A549 (cell line): ENCODE measurements around the gene CYP27B1. TPM values are rescaled to one million over a fixed set of nuclear protein-coding genes. Genes with fewer than 3 reads are reported as not detected.

Source experiments
- ATAC-seq, 2 experiments: fragments of 200-7000 bp in 1 of 2; fragments of >200 bp in 1 of 2; cut with Nextera tagmentation in 1 of 2; cut with Tn5 transposase in 1 of 2; 3 replicates each; pipeline versions ENCODE4 v1.8.0 to v1.9.1; 2018 to 2020; ENCODE audit warnings: mild to moderate bottlenecking in 1 of 2, moderate library complexity in 1 of 2
- CTCF ChIA-PET: fragments of 300-600 bp; sonication (Branson Sonifier 250); formaldehyde crosslinking; extraction: SDS; loops from one replicate; lab custom pipeline; 2021; ENCODE audit warnings: antibody characterized with exemption, inconsistent platforms; lab: Yijun Ruan, JAX
- POLR2A ChIA-PET: fragments of 350-600 bp; formaldehyde crosslinking; extraction: SDS; loops from one replicate; lab custom pipeline; 2021; ENCODE audit warnings: antibody characterized with exemption, inconsistent platforms; lab: Yijun Ruan, JAX
- DNase-seq, 2 experiments: peaks; one replicate each; pipeline versions ENCODE4 v3.0.0 to v3.0.0-alpha.2; 2011 to 2016; ENCODE audit warnings: low read depth in 1 of 2, low spot score in 1 of 2
- FAIRE-seq: peaks from 2 replicates; lab custom pipeline; 2011; peaks lifted over from hg19 to GRCh38; lab: Jason Lieb, UNC
- H3K27ac ChIP-seq, 2 experiments: fragments of >200 bp; sonication (Bioruptor Twin); formaldehyde crosslinking; 3 replicates each; pipeline ENCODE4 v1.5.1; 2016 to 2017
- H3K4me1 ChIP-seq: fragments of >200 bp; sonication (Bioruptor Twin); formaldehyde crosslinking; 3 replicates; pipeline ENCODE4 v1.6.1; 2016
- H3K4me2 ChIP-seq: fragments of >200 bp; sonication (Bioruptor Twin); formaldehyde crosslinking; 3 replicates; pipeline ENCODE4 v1.6.1; 2016
- H3K4me3 ChIP-seq: fragments of >200 bp; sonication (Bioruptor Twin); formaldehyde crosslinking; 3 replicates; pipeline ENCODE4 v1.5.1; 2016
- H3K9me3 ChIP-seq: fragments of >200 bp; sonication (Bioruptor Twin); formaldehyde crosslinking; 3 replicates; pipeline ENCODE4 v1.6.1; 2016
- BCL3 ChIP-seq: fragments of >200 bp; sonication (Bioruptor Twin); formaldehyde crosslinking; IDR thresholded peaks from 3 replicates; pipeline ENCODE4 v1.6.1; 2016
- CBX8 ChIP-seq: fragments of 200-600 bp; sonication (generic); IDR thresholded peaks from 2 replicates; pipeline ENCODE4 v1.6.1; 2016
- CHD2 ChIP-seq: fragments of 150-350 bp; IDR thresholded peaks from 2 replicates; pipeline ENCODE4 v1.6.1; 2014; ENCODE audit warnings: low read length; ENCODE audit not compliant: partially characterized antibody
- CHD4 ChIP-seq: fragments of 200-600 bp; sonication (generic); IDR thresholded peaks from 2 replicates; pipeline ENCODE4 v1.6.1; 2016; ENCODE audit warnings: antibody characterized with exemption, mild to moderate bottlenecking, borderline replicate concordance
- ESRRA ChIP-seq: fragments of 150-350 bp; IDR thresholded peaks from 2 replicates; pipeline ENCODE4 v1.6.1; 2014; ENCODE audit warnings: mild to moderate bottlenecking, low read length, borderline replicate concordance
- HOXB5 ChIP-seq: fragments of 250-450 bp; sonication (Bioruptor Pico); IDR thresholded peaks from 2 replicates; pipeline ENCODE4 v1.5.0; 2020; ENCODE audit warnings: mild to moderate bottlenecking, moderate library complexity
- JUNB ChIP-seq: fragments of >200 bp; sonication (Bioruptor Twin); formaldehyde crosslinking; IDR thresholded peaks from 2 replicates; pipeline ENCODE4 v1.6.1; 2016
- NFE2L2 ChIP-seq: fragments of 150-350 bp; conservative IDR thresholded peaks from 2 replicates; pipeline ENCODE4 v1.6.1; 2014; ENCODE audit warnings: low read length
- RARB ChIP-seq: fragments of 250-450 bp; sonication (Bioruptor Pico); IDR thresholded peaks from 2 replicates; pipeline ENCODE4 v1.8.0; 2021; ENCODE audit warnings: mild to moderate bottlenecking, moderate library complexity
- SMC3 ChIP-seq: fragments of >200 bp; sonication (Bioruptor Twin); formaldehyde crosslinking; IDR thresholded peaks from 3 replicates; pipeline ENCODE4 v1.6.1; 2018; ENCODE audit warnings: inconsistent platforms
- ZNF302 ChIP-seq: fragments of 250-450 bp; sonication (Bioruptor Pico); IDR thresholded peaks from 2 replicates; pipeline ENCODE4 v1.9.0; 2021; ENCODE audit warnings: inconsistent platforms, mild to moderate bottlenecking, moderate library complexity
- WGBS: methylation state at CpG from one replicate; pipeline ENCODE4 v1.1.6; 2017; ENCODE audit errors: missing lambda C conversion rate; 5-methylcytosine and 5-hydroxymethylcytosine counted together
- polyA plus RNA-seq, 4 experiments: library from polyadenylated mRNA; depleted of rRNA in 3 of 4; stranded (reverse); fragments of >200 nt; fragmentation: RNase III in 1 of 4; extraction: RNeasy Plus Mini Kit Qiagen cat#74134 plus additional on column Dnase treatment in 1 of 4; gene quantifications; 2 replicates in 3 of 4; 3 replicates in 1 of 4; pipeline ENCODE4 v1.2.3, GENCODE V29; 2011 to 2017
- TF ChIP-seq, protein P1 (sequence below): fragments of 250-450 bp; sonication (Bioruptor Pico); IDR thresholded peaks from 2 replicates; pipeline ENCODE4 v1.5.0; 2020; ENCODE audit warnings: low read depth, mild to moderate bottlenecking, moderate library complexity
- TF ChIP-seq, protein P2 (sequence below): fragments of 150-350 bp; IDR thresholded peaks from 2 replicates; pipeline ENCODE4 v1.6.1; 2014; ENCODE audit warnings: low read depth, mild to moderate bottlenecking, low read length
- TF ChIP-seq, protein P3 (sequence below): IDR thresholded peaks from 2 replicates; pipeline ENCODE4 v1.6.1; 2012
- TF ChIP-seq, protein P4 (sequence below): fragments of >200 bp; sonication (Bioruptor Twin); formaldehyde crosslinking; IDR thresholded peaks from 3 replicates; pipeline ENCODE4 v1.5.1; 2016
- TF ChIP-seq, protein P5 (sequence below): fragments of 200-600 bp; sonication (generic); IDR thresholded peaks from 2 replicates; pipeline ENCODE4 v1.6.1; 2016; ENCODE audit warnings: antibody characterized with exemption, mild to moderate bottlenecking, moderate library complexity

Gene CYP27B1
- polyA plus RNA-seq, 2 of the 4 experiments (the other 2 are of a cell fraction): 1.9 to 2.3 TPM

- FAIRE-seq: no peak
- WGBS: 63% methylated on average over 6 of the region's 6 CpGs
- H3K27ac ChIP-seq: no peak overlapping the region
- TF ChIP-seq, protein P1, sequence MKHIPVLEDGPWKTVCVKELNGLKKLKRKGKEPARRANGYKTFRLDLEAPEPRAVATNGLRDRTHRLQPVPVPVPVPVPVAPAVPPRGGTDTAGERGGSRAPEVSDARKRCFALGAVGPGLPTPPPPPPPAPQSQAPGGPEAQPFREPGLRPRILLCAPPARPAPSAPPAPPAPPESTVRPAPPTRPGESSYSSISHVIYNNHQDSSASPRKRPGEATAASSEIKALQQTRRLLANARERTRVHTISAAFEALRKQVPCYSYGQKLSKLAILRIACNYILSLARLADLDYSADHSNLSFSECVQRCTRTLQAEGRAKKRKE (CRISPR knock-in tag): no peak
- TF ChIP-seq, protein P2, sequence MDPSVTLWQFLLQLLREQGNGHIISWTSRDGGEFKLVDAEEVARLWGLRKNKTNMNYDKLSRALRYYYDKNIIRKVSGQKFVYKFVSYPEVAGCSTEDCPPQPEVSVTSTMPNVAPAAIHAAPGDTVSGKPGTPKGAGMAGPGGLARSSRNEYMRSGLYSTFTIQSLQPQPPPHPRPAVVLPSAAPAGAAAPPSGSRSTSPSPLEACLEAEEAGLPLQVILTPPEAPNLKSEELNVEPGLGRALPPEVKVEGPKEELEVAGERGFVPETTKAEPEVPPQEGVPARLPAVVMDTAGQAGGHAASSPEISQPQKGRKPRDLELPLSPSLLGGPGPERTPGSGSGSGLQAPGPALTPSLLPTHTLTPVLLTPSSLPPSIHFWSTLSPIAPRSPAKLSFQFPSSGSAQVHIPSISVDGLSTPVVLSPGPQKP: no peak
- TF ChIP-seq, all 56 proteins: peak for 0
- ChIA-PET CTCF (interaction anchor here (1.0 to 10.7 kb wide), 7 partner anchors 10 to 181 kb away, joined by 3 to 242 read pairs (median 3); partner anchors contain the start of genes B4GALNT1 and TSPAN31), POLR2A (interaction anchor here (0.5 kb wide), 1 partner anchor 171 kb away, joined by 4 read pairs; no protein-coding TSS in a partner anchor)
- Histone ChIP-seq H3K4me2 (no peak overlapping the region), H3K4me1 (peaks cover 25% of the 10 kb centered on the region), H3K4me3 (no peak overlapping the region), H3K9me3 (no peaks in the 10 kb centered on the region)
- DNase-seq (no peak), ATAC-seq (no peak)
Measured at GRCh38 chr12:57733928-57734327, 33.0 kb downstream of the CYP27B1 start.

GRCh38 chr12:57732726-57733593 is 33.9 kb downstream of the CYP27B1 start:
- WGBS: 76% methylated on average over 8 of the region's 11 CpGs
- no peak for FAIRE-seq
- POLR2A ChIA-PET: interaction anchor here (0.5 kb wide), 1 partner anchor 172 kb away, joined by 4 read pairs; no protein-coding TSS in a partner anchor

More at GRCh38 chr12:57732726-57733593, 33.9 kb downstream of the CYP27B1 start:
- TF ChIP-seq BCL3: no peak
- TF ChIP-seq JUNB: no peak
- no peak for TF ChIP-seq ZNF302 (CRISPR knock-in tag)
- TF ChIP-seq CHD2: no peak
- TF ChIP-seq, protein P3, sequence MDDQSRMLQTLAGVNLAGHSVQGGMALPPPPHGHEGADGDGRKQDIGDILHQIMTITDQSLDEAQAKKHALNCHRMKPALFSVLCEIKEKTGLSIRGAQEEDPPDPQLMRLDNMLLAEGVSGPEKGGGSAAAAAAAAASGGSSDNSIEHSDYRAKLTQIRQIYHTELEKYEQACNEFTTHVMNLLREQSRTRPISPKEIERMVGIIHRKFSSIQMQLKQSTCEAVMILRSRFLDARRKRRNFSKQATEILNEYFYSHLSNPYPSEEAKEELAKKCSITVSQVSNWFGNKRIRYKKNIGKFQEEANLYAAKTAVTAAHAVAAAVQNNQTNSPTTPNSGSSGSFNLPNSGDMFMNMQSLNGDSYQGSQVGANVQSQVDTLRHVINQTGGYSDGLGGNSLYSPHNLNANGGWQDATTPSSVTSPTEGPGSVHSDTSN: no peak
- TF ChIP-seq, protein P4, sequence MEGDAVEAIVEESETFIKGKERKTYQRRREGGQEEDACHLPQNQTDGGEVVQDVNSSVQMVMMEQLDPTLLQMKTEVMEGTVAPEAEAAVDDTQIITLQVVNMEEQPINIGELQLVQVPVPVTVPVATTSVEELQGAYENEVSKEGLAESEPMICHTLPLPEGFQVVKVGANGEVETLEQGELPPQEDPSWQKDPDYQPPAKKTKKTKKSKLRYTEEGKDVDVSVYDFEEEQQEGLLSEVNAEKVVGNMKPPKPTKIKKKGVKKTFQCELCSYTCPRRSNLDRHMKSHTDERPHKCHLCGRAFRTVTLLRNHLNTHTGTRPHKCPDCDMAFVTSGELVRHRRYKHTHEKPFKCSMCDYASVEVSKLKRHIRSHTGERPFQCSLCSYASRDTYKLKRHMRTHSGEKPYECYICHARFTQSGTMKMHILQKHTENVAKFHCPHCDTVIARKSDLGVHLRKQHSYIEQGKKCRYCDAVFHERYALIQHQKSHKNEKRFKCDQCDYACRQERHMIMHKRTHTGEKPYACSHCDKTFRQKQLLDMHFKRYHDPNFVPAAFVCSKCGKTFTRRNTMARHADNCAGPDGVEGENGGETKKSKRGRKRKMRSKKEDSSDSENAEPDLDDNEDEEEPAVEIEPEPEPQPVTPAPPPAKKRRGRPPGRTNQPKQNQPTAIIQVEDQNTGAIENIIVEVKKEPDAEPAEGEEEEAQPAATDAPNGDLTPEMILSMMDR: no peak
- TF ChIP-seq CHD4: no peak
- no peak for TF ChIP-seq SMC3
- TF ChIP-seq, protein P5, sequence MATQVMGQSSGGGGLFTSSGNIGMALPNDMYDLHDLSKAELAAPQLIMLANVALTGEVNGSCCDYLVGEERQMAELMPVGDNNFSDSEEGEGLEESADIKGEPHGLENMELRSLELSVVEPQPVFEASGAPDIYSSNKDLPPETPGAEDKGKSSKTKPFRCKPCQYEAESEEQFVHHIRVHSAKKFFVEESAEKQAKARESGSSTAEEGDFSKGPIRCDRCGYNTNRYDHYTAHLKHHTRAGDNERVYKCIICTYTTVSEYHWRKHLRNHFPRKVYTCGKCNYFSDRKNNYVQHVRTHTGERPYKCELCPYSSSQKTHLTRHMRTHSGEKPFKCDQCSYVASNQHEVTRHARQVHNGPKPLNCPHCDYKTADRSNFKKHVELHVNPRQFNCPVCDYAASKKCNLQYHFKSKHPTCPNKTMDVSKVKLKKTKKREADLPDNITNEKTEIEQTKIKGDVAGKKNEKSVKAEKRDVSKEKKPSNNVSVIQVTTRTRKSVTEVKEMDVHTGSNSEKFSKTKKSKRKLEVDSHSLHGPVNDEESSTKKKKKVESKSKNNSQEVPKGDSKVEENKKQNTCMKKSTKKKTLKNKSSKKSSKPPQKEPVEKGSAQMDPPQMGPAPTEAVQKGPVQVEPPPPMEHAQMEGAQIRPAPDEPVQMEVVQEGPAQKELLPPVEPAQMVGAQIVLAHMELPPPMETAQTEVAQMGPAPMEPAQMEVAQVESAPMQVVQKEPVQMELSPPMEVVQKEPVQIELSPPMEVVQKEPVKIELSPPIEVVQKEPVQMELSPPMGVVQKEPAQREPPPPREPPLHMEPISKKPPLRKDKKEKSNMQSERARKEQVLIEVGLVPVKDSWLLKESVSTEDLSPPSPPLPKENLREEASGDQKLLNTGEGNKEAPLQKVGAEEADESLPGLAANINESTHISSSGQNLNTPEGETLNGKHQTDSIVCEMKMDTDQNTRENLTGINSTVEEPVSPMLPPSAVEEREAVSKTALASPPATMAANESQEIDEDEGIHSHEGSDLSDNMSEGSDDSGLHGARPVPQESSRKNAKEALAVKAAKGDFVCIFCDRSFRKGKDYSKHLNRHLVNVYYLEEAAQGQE: no peak
- TF ChIP-seq CBX8: no peak
- TF ChIP-seq RARB (CRISPR knock-in tag): no peak
- no peak for TF ChIP-seq NFE2L2
- no peak for TF ChIP-seq HOXB5
- TF ChIP-seq ESRRA: no peak
- Histone ChIP-seq H3K27ac (no peak overlapping the region), H3K4me3 (no peak overlapping the region), H3K4me1 (peaks cover 16% of the 10 kb centered on the region), H3K4me2 (no peak overlapping the region), H3K9me3 (no peaks in the 10 kb centered on the region)
- no peak for DNase-seq
- CTCF ChIA-PET: interaction anchor here (1.1 to 10.7 kb wide), 7 partner anchors 8 to 180 kb away, joined by 3 to 242 read pairs (median 4); partner anchors contain the start of gene OS9
- no peak for ATAC-seq
